IPS-20b (cell line): Measurements from ENCODE around the gene YPEL4.
"Not testable (repeated sequence)": the region's sequence is repeated elsewhere in the genome, so short reads cannot be mapped to it uniquely, and the experiment has no call there.

Source experiments
- H3K27ac ChIP-seq: one replicate; pipeline ENCODE4 v1.5.1; 2013; ENCODE audit warnings: low read length
- H3K27me3 ChIP-seq: 2 replicates; pipeline ENCODE4 v1.6.1; 2013; ENCODE audit warnings: mild to moderate bottlenecking, low read length, inconsistent platforms; ENCODE audit not compliant: insufficient read depth
- H3K36me3 ChIP-seq: 2 replicates; pipeline ENCODE4 v1.6.1; 2013; ENCODE audit warnings: low read depth, mild to moderate bottlenecking, inconsistent platforms, low read length, moderate library complexity; ENCODE audit not compliant: insufficient read depth
- H3K4me1 ChIP-seq: 2 replicates; pipeline ENCODE4 v1.6.1; 2013; ENCODE audit warnings: mild to moderate bottlenecking, control low read depth, inconsistent platforms, low read length, moderate library complexity; ENCODE audit not compliant: insufficient read depth
- H3K4me3 ChIP-seq: 2 replicates; pipeline ENCODE4 v1.5.1; 2013; ENCODE audit warnings: mild to moderate bottlenecking, low read length, inconsistent platforms
- H3K9ac ChIP-seq: 2 replicates; pipeline ENCODE4 v1.6.1; 2013; ENCODE audit warnings: low read depth, mild to moderate bottlenecking, inconsistent platforms, low read length, moderate library complexity
- H3K9me3 ChIP-seq: 2 replicates; pipeline ENCODE4 v1.6.1; 2013; ENCODE audit warnings: mild to moderate bottlenecking, low read depth, low read length, inconsistent platforms; ENCODE audit not compliant: insufficient read depth

The YPEL4 gene

GRCh38 chr11:57663975-57664374 lies 14.3 kb upstream of the YPEL4 start:
- H3K27me3 ChIP-seq = no peaks in the 10 kb centered on the region

GRCh38 chr11:57662893-57663292 lies 13.2 kb upstream of the YPEL4 start:
- no peaks in the 10 kb centered on the region for H3K9me3 ChIP-seq
- no peak overlapping the region for H3K9ac ChIP-seq
- 0 out of 2 replicates have a peak, but pooled peaks cover 2% of the 10 kb centered on the region for H3K4me1 ChIP-seq
- H3K27ac ChIP-seq = no peak overlapping the region
- H3K4me3 ChIP-seq = no peak overlapping the region
- no peaks in the 10 kb centered on the region for H3K27me3 ChIP-seq
- H3K36me3 ChIP-seq = peaks cover 35% of the 10 kb centered on the region

More at GRCh38 chr11:57663975-57664374, 14.3 kb upstream of the YPEL4 start:
- H3K9me3 ChIP-seq = no peaks in the 10 kb centered on the region
- H3K36me3 ChIP-seq = peaks cover 35% of the 10 kb centered on the region
- no peaks in the 10 kb centered on the region for H3K4me1 ChIP-seq
- H3K9ac ChIP-seq = no peak overlapping the region
- no peak overlapping the region for H3K27ac ChIP-seq
- no peak overlapping the region for H3K4me3 ChIP-seq

- no peak overlapping the region for H3K4me3 ChIP-seq
Observed at GRCh38 chr11:57659669-57660068, 10.0 kb upstream of the YPEL4 start.

GRCh38 chr11:57658023-57658361 lies 8.3 kb upstream of the YPEL4 start:
- H3K36me3 ChIP-seq = peaks cover 35% of the 10 kb centered on the region

More at GRCh38 chr11:57659669-57660068, 10.0 kb upstream of the YPEL4 start:
- Histone ChIP-seq H3K9ac (no peak overlapping the region), H3K27ac (no peak overlapping the region), H3K9me3 (no peaks in the 10 kb centered on the region), H3K36me3 (peaks cover 35% of the 10 kb centered on the region), H3K27me3 (peaks cover 13% of the 10 kb centered on the region; the same call in 1 of the 2 replicates), H3K4me1 (0 out of 2 replicates have a peak, but pooled peaks cover 2% of the 10 kb centered on the region)

GRCh38 chr11:57657194-57658022 lies 7.7 kb upstream of the YPEL4 start, which contains the start of gene CLP1:
Gene CLP1 (plus strand): TSS chr11:57657762. CDS start chr11:57659477, 1,715 bp downstream.
- H3K4me1 ChIP-seq = peaks cover 7% of the 10 kb centered on the region; the same call in 1 of the 2 replicates
- peaks cover 33% of the 10 kb centered on the region; the same call in 1 of the 2 replicates for H3K27me3 ChIP-seq
- H3K27ac ChIP-seq = no peak within 1 kb of the TSS
- peak within 1 kb of the TSS; percentile 95 for H3K4me3 ChIP-seq
- peak within 1 kb of the TSS; percentile 85 for H3K9ac ChIP-seq
- H3K36me3 ChIP-seq = peaks cover 31% of the 10 kb centered on the region
- no peaks in the 10 kb centered on the region for H3K9me3 ChIP-seq

More at GRCh38 chr11:57658023-57658361, 8.3 kb upstream of the YPEL4 start:
- H3K9me3 ChIP-seq = no peaks in the 10 kb centered on the region
- no peak overlapping the region for H3K27ac ChIP-seq
- H3K4me1 ChIP-seq = peaks cover 5% of the 10 kb centered on the region; the same call in 1 of the 2 replicates
- peak overlapping the region; percentile 85 for H3K9ac ChIP-seq
- H3K27me3 ChIP-seq = peaks cover 28% of the 10 kb centered on the region; the same call in 1 of the 2 replicates
- H3K4me3 ChIP-seq = peak overlapping the region; percentile 95

- H3K27ac ChIP-seq = no peak overlapping the region
Observed at GRCh38 chr11:57656885-57657193, 7.1 kb upstream of the YPEL4 start.

GRCh38 chr11:57653163-57653562 lies 3.5 kb upstream of the YPEL4 start:
- Histone ChIP-seq H3K27me3 (peaks cover 58% of the 10 kb centered on the region), H3K27ac (no peak overlapping the region), H3K4me1 (peaks cover 19% of the 10 kb centered on the region), H3K36me3 (no peaks in the 10 kb centered on the region), H3K9ac (no peak overlapping the region), H3K9me3 (no peaks in the 10 kb centered on the region), H3K4me3 (no peak overlapping the region)

More at GRCh38 chr11:57656885-57657193, 7.1 kb upstream of the YPEL4 start:
- Histone ChIP-seq H3K4me1 (peaks cover 7% of the 10 kb centered on the region; the same call in 1 of the 2 replicates), H3K9ac (peak overlapping the region; percentile 64), H3K4me3 (peak overlapping the region; percentile 95), H3K9me3 (no peaks in the 10 kb centered on the region), H3K27me3 (peaks cover 39% of the 10 kb centered on the region; the same call in 1 of the 2 replicates), H3K36me3 (peaks cover 27% of the 10 kb centered on the region)

- Histone ChIP-seq H3K27me3 (peaks cover 58% of the 10 kb centered on the region), H3K4me3 (no peak overlapping the region)
Observed at GRCh38 chr11:57652662-57653061, 3.0 kb upstream of the YPEL4 start.

GRCh38 chr11:57652230-57652629 lies 2.5 kb upstream of the YPEL4 start:
- H3K36me3 ChIP-seq, H3K9ac ChIP-seq, H3K4me3 ChIP-seq, H3K9me3 ChIP-seq, H3K27ac ChIP-seq: not testable (repeated sequence)
- peaks cover 58% of the 10 kb centered on the region for H3K27me3 ChIP-seq
- peaks cover 27% of the 10 kb centered on the region for H3K4me1 ChIP-seq

More at GRCh38 chr11:57652662-57653061, 3.0 kb upstream of the YPEL4 start:
- no peak overlapping the region for H3K27ac ChIP-seq
- no peaks in the 10 kb centered on the region for H3K9me3 ChIP-seq
- H3K9ac ChIP-seq = no peak overlapping the region
- H3K36me3 ChIP-seq = no peaks in the 10 kb centered on the region
- peaks cover 23% of the 10 kb centered on the region for H3K4me1 ChIP-seq

- Histone ChIP-seq H3K4me3 (no peak overlapping the region), H3K27ac (no peak overlapping the region), H3K9me3 (no peaks in the 10 kb centered on the region), H3K4me1 (peaks cover 34% of the 10 kb centered on the region), H3K27me3 (peaks cover 52% of the 10 kb centered on the region), H3K36me3 (no peaks in the 10 kb centered on the region), H3K9ac (no peak overlapping the region)
Observed at GRCh38 chr11:57651408-57651807, 1.7 kb upstream of the YPEL4 start.

- Histone ChIP-seq H3K4me1 (peaks cover 40% of the 10 kb centered on the region), H3K4me3 (no peak overlapping the region), H3K36me3 (no peaks in the 10 kb centered on the region), H3K27ac (no peak overlapping the region), H3K9ac (no peak overlapping the region), H3K9me3 (no peaks in the 10 kb centered on the region), H3K27me3 (peaks cover 50% of the 10 kb centered on the region)
Observed at GRCh38 chr11:57650739-57651090, 1.0 kb upstream of the YPEL4 start.
